Nephron (organoid): ENCODE measurements around the gene SIPA1L3.

ENCODE experiments used
- H3K27ac Mint-ChIP-seq, 3 experiments: 2 replicates each; pipeline ENCODE4 v1.8.0; 2020; ENCODE audit warnings: mixed read lengths in 3 of 3, mild to moderate bottlenecking in 2 of 3, moderate library complexity in 1 of 3
- H3K27me3 Mint-ChIP-seq: 2 replicates; pipeline ENCODE4 v1.8.0; 2021; ENCODE audit warnings: low read depth, mild to moderate bottlenecking, moderate library complexity, mixed read lengths
- H3K36me3 Mint-ChIP-seq: 2 replicates; pipeline ENCODE4 v1.8.0; 2020; ENCODE audit warnings: low read depth, mixed read lengths
- H3K4me1 Mint-ChIP-seq: 2 replicates; pipeline ENCODE4 v1.8.0; 2020; ENCODE audit warnings: mixed read lengths
- H3K4me3 Mint-ChIP-seq, 3 experiments: 2 replicates each; pipeline ENCODE4 v1.8.0; 2020; ENCODE audit warnings: mild to moderate bottlenecking in 3 of 3, mixed read lengths in 3 of 3, moderate library complexity in 2 of 3
- H3K9me3 Mint-ChIP-seq: 2 replicates; pipeline ENCODE4 v1.8.0; 2020; ENCODE audit warnings: mixed read lengths
- TF ChIP-seq, protein P1 (sequence below), 3 experiments: fragments of 200-600 bp; sonication (generic); IDR thresholded peaks; one replicate each; pipeline ENCODE4 v1.5.0; 2021; ENCODE audit warnings: antibody characterized with exemption in 3 of 3; ENCODE audit not compliant: unreplicated experiment in 3 of 3

Gene SIPA1L3

GRCh38 chr19:37931881-37932655 is 25.1 kb downstream of the SIPA1L3 start:
- TF ChIP-seq, protein P1, sequence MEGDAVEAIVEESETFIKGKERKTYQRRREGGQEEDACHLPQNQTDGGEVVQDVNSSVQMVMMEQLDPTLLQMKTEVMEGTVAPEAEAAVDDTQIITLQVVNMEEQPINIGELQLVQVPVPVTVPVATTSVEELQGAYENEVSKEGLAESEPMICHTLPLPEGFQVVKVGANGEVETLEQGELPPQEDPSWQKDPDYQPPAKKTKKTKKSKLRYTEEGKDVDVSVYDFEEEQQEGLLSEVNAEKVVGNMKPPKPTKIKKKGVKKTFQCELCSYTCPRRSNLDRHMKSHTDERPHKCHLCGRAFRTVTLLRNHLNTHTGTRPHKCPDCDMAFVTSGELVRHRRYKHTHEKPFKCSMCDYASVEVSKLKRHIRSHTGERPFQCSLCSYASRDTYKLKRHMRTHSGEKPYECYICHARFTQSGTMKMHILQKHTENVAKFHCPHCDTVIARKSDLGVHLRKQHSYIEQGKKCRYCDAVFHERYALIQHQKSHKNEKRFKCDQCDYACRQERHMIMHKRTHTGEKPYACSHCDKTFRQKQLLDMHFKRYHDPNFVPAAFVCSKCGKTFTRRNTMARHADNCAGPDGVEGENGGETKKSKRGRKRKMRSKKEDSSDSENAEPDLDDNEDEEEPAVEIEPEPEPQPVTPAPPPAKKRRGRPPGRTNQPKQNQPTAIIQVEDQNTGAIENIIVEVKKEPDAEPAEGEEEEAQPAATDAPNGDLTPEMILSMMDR (IDR thresholded peaks at IDR 0.05; ENCODE audit: unreplicated experiment in 3 of 3) = no peak
- Mint-ChIP-seq H3K27ac (peak overlapping the region; percentile 71 to 90 (median 85)), H3K36me3 (peaks cover 5% of the 10 kb centered on the region), H3K4me1 (peaks cover 32% of the 10 kb centered on the region), H3K9me3 (no peaks in the 10 kb centered on the region), H3K4me3 (peak overlapping the region; percentile 37 to 51 (median 47)), H3K27me3 (no peaks in the 10 kb centered on the region)

DNA sequence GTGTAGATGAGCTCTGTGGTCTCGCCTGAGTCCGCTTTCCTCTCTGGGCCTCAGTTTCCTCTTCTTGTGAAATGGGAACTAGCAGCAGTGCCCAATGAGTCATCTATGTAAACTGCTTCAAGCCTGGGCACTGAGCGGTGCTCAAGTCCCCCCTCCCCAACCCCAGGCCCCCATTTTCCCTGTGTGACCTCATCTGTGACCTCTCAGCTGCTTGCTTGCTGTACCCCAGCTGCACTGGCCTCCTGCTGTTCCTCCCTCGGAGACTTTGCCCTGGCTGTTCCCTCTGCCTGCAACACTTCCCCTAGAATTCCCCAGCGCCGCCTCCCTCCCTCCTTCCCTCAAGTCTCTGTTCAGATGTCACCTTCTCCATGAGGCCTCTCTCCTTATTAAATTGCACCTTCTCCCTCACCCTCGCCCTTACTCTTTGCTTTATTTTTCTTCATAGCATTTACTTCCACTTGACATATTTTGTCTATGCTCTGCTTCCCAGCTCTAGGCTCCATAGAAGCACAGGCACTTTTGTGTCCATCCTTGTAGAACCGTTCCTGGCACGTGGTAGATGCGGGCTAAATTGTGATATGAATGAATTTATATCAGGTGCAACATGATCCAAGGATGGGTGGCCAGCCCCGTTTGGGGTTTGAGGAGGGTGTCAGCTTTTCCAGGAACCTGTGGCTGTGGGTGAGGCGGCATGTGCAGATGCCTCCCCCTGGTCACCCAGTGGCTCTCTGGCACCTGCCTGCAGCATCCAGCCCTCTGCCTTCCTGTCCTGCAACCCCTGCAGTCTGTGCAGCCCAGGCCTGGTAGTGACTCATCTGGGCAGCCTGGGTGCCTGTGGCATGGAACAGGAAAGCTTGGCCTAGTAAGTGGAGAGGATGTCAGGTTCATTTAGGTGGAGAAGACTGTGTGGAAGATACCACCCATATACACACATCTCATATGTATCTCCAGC is 26.3 kb downstream of the SIPA1L3 start:
- H3K27me3 Mint-ChIP-seq = no peaks in the 10 kb centered on the region
- no peaks in the 10 kb centered on the region for H3K9me3 Mint-ChIP-seq
- H3K4me1 Mint-ChIP-seq = peaks cover 32% of the 10 kb centered on the region
- peaks cover 5% of the 10 kb centered on the region for H3K36me3 Mint-ChIP-seq
- TF ChIP-seq, protein P1 (IDR thresholded peaks at IDR 0.05; ENCODE audit: unreplicated experiment in 3 of 3) = no peak
- peak overlapping the region; percentile 71 to 90 (median 85) for H3K27ac Mint-ChIP-seq
- peak overlapping the region; percentile 28 to 60 (median 57) for H3K4me3 Mint-ChIP-seq

DNA sequence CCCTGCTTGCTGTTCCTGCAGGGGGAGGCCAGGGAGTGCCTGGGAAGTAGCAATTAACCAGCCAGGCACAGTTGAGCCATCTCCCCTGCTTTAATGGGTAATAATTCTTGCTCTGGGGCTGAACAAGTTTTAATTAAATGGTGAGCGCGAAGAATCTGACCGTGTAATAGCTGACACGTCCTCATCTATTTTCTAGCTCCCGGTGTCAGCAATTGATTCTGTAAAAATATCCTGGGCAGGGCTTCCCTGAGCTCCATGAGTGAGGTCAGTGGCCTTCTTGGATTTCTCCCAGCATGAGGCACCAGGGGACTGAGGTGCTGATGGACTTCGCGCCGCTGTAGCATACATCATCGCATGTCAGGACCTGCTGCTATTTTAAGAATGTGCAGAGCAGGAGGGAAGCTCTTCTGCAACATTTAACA is 26.9 kb downstream of the SIPA1L3 start:
- peaks cover 32% of the 10 kb centered on the region for H3K4me1 Mint-ChIP-seq
- H3K36me3 Mint-ChIP-seq = peaks cover 8% of the 10 kb centered on the region
- peak overlapping the region; percentile 71 to 87 (median 85) for H3K27ac Mint-ChIP-seq
- peaks cover 1% of the 10 kb centered on the region for H3K9me3 Mint-ChIP-seq
- peak overlapping the region; percentile 32 to 57 (median 38) for H3K4me3 Mint-ChIP-seq
- no peaks in the 10 kb centered on the region for H3K27me3 Mint-ChIP-seq
- TF ChIP-seq, protein P1 (IDR thresholded peaks at IDR 0.05; ENCODE audit: unreplicated experiment in 3 of 3) = no peak

DNA sequence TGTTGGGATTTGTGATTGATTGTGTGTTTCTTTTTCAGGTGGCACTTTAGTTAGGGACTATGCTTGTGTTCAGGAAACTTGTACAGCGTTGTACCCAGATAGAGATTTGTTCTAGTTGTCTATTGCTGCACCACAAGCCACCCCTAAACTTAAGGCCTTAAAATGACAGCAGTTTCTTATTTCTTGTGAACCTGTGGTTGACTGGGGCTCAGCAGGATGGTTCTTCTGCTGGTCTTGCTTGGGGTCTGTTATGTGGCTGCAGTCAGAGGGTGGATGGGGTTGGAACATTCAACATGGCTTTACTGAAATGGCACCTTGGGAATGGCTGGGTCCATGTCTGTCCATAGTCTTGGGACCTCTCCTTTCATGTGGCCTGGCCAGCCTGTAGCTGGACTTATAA is 28.3 kb downstream of the SIPA1L3 start:
- TF ChIP-seq, protein P1 (IDR thresholded peaks at IDR 0.05; ENCODE audit: unreplicated experiment in 3 of 3) = no peak
- Mint-ChIP-seq H3K27ac (peak overlapping the region in 1 of 3 experiments; percentile 11), H3K4me1 (peaks cover 32% of the 10 kb centered on the region), H3K9me3 (peaks cover 2% of the 10 kb centered on the region), H3K27me3 (no peaks in the 10 kb centered on the region), H3K4me3 (no peak overlapping the region), H3K36me3 (peaks cover 12% of the 10 kb centered on the region)

GRCh38 chr19:37936166-37936565 is 29.2 kb downstream of the SIPA1L3 start:
- Mint-ChIP-seq H3K4me1 (peaks cover 32% of the 10 kb centered on the region), H3K9me3 (peaks cover 2% of the 10 kb centered on the region), H3K4me3 (no peak overlapping the region), H3K36me3 (peaks cover 17% of the 10 kb centered on the region), H3K27ac (no peak overlapping the region), H3K27me3 (no peaks in the 10 kb centered on the region)
- TF ChIP-seq, protein P1 (IDR thresholded peaks at IDR 0.05; ENCODE audit: unreplicated experiment in 3 of 3) = no peak
